ENCODE results near the gene GALNT7. TPM values are rescaled to one million over a fixed set of nuclear protein-coding genes. Genes with fewer than 3 reads are reported as not detected.

GALNT7 gene
- total and polyA plus RNA-seq, 2 donors (not counting 3 experiments of a cell fraction or from before 2014, with no cell fraction given): 19.6 to 54.6 TPM

- Histone ChIP-seq H3K27me3 (ENCODE audit: control insufficient read depth in 2 of 2, insufficient read depth in 2 of 2, low read length in 2 of 2) (no peaks in the 10 kb centered on the region), H3K9me1 (replicated peaks; ENCODE audit: control insufficient read depth, extremely low read depth, insufficient read depth, low read length) (no peaks in the 10 kb centered on the region), H2AFZ (ENCODE audit: low read depth, low read length) (no peak overlapping the region), H3K79me2 (ENCODE audit: control insufficient read depth, insufficient read depth, low read length) (peaks cover 2% of the 10 kb centered on the region), H3K4me3 (replicated peaks in 1 of 3; ENCODE audit: insufficient read depth in 1 of 3, low read depth in 1 of 3, low read length in 3 of 3) (no peak overlapping the region), H3K4me2 (ENCODE audit: insufficient read depth, low read length) (peak overlapping the region; percentile 53), H3K4me1 (ENCODE audit: control insufficient read depth, extremely low read depth, insufficient read depth, low read length) (peaks cover 9% of the 10 kb centered on the region), H3K9ac (replicated peaks; ENCODE audit: extremely low read depth, insufficient read depth, low read length) (no peak overlapping the region), H3K27ac (ENCODE audit: insufficient read depth, low read depth, low read length) (peak overlapping the region; percentile 6), H3K36me3 (ENCODE audit: control insufficient read depth in 2 of 2, extremely low read depth in 1 of 2, insufficient read depth in 2 of 2, low read length in 2 of 2) (no peaks in the 10 kb centered on the region), H3K9me3 (replicated peaks; ENCODE audit: control insufficient read depth, insufficient read depth, low read length) (no peaks in the 10 kb centered on the region), H4K20me1 (replicated peaks; ENCODE audit: control insufficient read depth, extremely low read depth, insufficient read depth, low read length) (no peaks in the 10 kb centered on the region)
- BruUV-seq (replicated peaks): no TSS peak
- intact Hi-C loops (cut with micrococcal nuclease): loop anchor here (1.0 kb wide), 4 partner anchors 20 to 218 kb away; partner anchors contain the start of gene GALNT7
- TF ChIP-seq EZH2 (IDR thresholded peaks at IDR 0.05; ENCODE audit: borderline replicate concordance, low read depth, low read length, severe bottlenecking) (no peak), POLR2AphosphoS5 (IDR thresholded peaks at IDR 0.05; ENCODE audit: insufficient read depth, low read depth, low read length) (no peak), GATA2 (IDR thresholded peaks at IDR 0.05; ENCODE audit: insufficient read depth, insufficient read length, low read depth, low read length) (no peak), CTCF (IDR thresholded peaks at IDR 0.05; ENCODE audit: extremely low read depth in 1 of 2, insufficient read depth in 1 of 2, low read depth in 1 of 2, low read length in 2 of 2) (peak; percentile 10 to 39)
- DNase-seq (ENCODE audit: low read depth, low spot score): peak; percentile 79
- POLR2A ChIA-PET: no interaction called here
- CTCF ChIA-PET: interaction anchor here (0.5 to 1.7 kb wide), 15 partner anchors 9 to 218 kb away, joined by 3 to 11 read pairs (median 4); no protein-coding TSS in a partner anchor
- FAIRE-seq: peak; percentile 15
- dilution Hi-C loops (cut with MboI; ENCODE audit: extremely low pct_ligation_motif_present, low sequenced_read_pairs): no loop called here
Measured at GRCh38 chr4:173231916-173232315, 63.3 kb downstream of the GALNT7 start.

- Histone ChIP-seq H3K4me2 (ENCODE audit: insufficient read depth, low read length) (no peak overlapping the region), H3K79me2 (ENCODE audit: control insufficient read depth, insufficient read depth, low read length) (peaks cover 2% of the 10 kb centered on the region), H3K36me3 (ENCODE audit: control insufficient read depth in 2 of 2, extremely low read depth in 1 of 2, insufficient read depth in 2 of 2, low read length in 2 of 2) (no peaks in the 10 kb centered on the region), H3K27ac (ENCODE audit: insufficient read depth, low read depth, low read length) (no peak overlapping the region), H2AFZ (ENCODE audit: low read depth, low read length) (no peak overlapping the region), H3K27me3 (ENCODE audit: control insufficient read depth in 2 of 2, insufficient read depth in 2 of 2, low read length in 2 of 2) (no peaks in the 10 kb centered on the region), H3K4me1 (ENCODE audit: control insufficient read depth, extremely low read depth, insufficient read depth, low read length) (peaks cover 9% of the 10 kb centered on the region), H3K4me3 (replicated peaks in 1 of 3; ENCODE audit: insufficient read depth in 1 of 3, low read depth in 1 of 3, low read length in 3 of 3) (no peak overlapping the region), H3K9me3 (replicated peaks; ENCODE audit: control insufficient read depth, insufficient read depth, low read length) (no peaks in the 10 kb centered on the region), H3K9me1 (replicated peaks; ENCODE audit: control insufficient read depth, extremely low read depth, insufficient read depth, low read length) (no peaks in the 10 kb centered on the region), H3K9ac (replicated peaks; ENCODE audit: extremely low read depth, insufficient read depth, low read length) (no peak overlapping the region), H4K20me1 (replicated peaks; ENCODE audit: control insufficient read depth, extremely low read depth, insufficient read depth, low read length) (no peaks in the 10 kb centered on the region)
- FAIRE-seq: no peak
- BruUV-seq (replicated peaks): no TSS peak
- DNase-seq (ENCODE audit: low read depth, low spot score): no peak
- CTCF ChIA-PET: interaction anchor here (0.9 to 1.3 kb wide), 2 partner anchors 12 to 24 kb away, joined by 3 read pairs; no protein-coding TSS in a partner anchor
- POLR2A ChIA-PET: no interaction called here
- dilution Hi-C loops (cut with MboI; ENCODE audit: extremely low pct_ligation_motif_present, low sequenced_read_pairs): no loop called here
- intact Hi-C loops (cut with micrococcal nuclease): no loop called here
- no peak for TF ChIP-seq CTCF (IDR thresholded peaks at IDR 0.05; ENCODE audit: extremely low read depth in 1 of 2, insufficient read depth in 1 of 2, low read depth in 1 of 2, low read length in 2 of 2)
Measured at GRCh38 chr4:173233857-173234256, 65.2 kb downstream of the GALNT7 start.

Measured in endothelial cell of umbilical vein (primary cell).